Measurements from ENCODE around the gene IPO13.

The IPO13 gene

DNA sequence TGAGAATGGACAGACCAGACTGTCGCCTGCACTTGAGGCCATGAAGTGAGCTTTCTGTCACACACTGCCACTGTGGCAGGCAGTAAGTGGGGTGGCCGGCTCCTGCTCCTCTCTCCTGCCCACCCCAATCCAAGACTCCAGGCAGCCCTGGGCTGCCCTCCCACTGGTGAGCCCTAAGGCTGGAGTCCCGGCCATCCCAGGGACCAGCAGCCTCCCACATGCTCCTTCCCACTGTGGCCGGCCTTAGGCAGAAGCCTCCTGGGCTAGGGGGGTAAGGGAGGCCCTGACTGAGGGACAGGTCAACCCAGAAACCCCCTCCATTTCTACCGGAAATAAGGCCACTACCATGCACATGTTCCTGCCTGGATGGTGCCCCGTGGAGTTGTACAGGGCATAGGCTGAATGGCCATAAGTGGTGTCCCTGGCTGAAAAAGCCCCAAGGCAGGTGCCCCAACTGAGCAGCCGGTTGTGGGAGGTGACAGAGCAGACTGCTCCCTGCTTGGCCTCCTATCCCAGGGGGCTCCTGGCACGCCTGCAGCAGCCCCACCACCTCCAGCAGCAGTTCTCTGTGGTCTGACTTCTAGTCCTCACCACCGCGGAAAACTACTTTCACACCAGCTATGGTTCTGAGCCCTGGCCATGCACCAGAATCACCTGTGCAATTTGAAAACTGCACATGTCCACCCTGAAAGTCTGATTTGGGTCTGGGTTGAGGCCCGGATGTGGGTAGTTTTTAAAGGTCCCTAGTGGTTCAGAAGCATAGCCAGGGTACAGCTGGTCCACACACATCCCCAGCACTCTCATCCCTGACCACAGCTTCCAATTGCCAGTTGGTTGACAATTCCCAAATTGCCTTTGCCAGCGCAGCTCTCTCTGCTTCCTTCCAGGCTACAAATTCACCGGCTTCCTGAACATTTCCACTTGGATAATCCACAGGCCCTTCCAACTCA, 14.8 kb upstream of the IPO13 start:
- no peak for DNase-seq (ENCODE audit: low spot score)

DNA sequence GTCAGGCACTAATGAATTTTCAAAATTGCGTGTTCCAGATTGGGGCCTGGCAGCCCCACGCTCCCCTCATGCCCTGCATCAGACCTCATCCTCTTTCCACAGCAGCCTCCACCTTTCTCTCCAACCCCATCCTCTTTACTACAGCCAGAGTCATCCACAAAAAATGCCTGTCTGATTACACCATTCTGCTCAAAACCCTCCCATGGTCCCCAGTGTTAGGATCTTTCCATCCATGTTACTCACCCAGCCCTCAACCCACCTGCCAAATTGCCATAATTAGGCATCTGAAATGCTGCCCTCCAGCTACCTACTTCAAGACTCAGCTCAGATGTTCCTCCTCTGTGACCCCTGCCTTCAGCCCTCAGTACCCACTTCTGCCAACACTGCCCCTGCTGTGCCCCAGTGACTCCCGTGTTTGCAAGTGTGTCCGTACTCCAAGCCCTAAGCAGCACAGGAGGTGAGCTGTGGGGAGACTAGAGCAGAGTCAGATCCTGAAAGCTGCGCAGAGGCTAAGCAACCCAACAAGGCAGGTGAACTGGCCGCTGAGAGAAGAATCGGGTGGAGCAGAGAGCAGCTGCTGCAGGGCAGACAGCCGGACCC, 13.9 kb upstream of the IPO13 start:
- DNase-seq (ENCODE audit: low spot score) = no peak

DNA sequence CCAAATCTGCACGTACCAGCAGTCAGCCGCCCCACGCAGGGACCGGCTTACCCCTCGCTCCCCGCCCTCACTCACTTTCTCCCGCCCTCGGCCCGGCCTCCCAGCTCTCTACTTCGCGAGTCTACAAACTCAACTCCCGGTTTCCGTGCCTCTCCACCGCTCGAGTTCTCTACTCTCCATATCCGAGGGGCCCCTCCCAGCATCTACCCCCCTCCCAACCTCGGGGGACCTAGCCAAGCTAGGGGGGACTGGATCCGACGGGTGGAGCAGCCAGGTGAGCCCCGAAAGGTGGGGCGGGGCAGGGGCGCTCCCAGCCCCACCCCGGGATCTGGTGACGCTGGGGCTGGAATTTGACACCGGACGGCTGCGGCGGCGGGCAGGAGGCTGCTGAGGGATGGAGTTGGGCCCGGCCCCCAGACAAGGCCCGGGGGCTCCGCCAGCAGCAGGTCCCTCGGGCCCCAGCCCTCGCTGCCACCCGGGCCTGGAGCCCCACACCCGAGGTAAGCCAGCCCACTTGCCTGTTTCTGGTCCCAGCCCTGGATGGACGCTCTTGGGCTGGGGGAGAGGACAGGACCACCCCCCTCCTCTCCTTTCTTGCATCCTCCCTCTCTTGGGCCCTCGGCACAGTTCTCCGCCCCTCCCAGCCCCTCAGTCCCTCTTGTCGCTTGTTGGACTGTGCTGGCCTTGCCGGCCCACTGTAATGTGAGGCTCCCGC, 13.2 kb upstream of the IPO13 start, which contains the start of gene ARTN:
TSS of gene ARTN (plus strand) at position 416 of the 715 bp plus-strand sequence. CDS start 1,856 bp downstream, outside the sequence.
- no peak for DNase-seq (ENCODE audit: low spot score)

DNA sequence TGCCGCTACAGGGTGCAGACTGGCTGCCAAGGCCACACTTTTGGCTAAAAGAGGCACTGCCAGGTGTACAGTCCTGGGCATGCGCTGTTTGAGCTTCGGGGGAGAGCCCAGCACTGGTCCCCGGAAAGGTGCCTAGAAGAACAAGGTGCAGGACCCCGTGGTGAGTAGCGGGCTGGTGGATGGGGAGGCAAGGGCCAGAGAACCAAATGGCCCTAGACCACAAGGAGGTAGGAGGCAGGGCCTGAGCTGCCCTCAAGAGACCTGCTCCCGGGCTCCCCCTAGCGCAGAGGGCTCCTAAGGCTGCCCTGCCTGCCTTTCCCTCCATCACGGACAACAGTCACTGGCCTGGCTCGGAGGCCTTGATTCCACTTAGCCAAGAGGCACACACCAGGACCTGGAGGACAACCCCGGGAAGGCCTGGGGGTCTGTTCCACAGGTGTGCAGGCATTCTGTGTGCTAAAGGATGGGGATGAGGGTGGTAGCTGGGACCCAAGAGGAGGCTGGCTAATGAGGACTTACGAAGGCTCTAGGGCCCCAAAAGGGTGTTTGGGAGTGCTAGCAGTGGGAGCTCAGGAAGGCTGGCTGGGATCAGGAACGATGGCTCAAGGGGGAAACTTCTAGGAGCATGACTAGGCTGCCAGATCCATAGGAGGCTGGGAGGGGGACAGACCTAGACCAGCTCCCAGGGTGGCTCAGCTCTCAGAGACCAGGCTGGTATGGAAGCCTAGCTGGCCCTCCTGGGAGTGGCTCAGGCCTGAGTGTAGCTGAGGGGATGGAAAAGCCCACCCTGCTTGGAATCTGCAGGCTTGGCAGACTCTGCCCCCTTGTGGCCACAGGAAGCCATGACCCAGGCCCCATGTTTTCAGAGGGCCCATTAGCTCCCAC, 12.4 kb upstream of the IPO13 start:
- DNase-seq (ENCODE audit: low spot score) = peak; percentile 64

DNA sequence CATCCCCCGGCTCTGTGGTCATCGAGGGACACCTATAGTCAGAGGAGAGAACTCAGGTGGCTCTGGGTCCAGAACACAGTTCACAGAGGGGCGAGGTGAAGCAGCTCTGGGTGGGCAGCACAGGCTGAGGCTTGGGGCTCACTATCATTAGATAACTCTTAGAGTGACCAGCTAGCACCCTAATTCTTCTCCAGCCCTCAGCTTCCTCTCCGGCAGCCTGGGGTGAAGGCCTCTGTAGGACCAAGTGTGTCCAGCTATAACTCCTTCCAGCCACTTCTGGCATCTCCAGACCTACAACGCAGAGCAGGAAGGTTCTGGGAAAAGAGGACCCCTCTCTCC, 11.8 kb upstream of the IPO13 start:
- no peak for DNase-seq (ENCODE audit: low spot score)

DNA sequence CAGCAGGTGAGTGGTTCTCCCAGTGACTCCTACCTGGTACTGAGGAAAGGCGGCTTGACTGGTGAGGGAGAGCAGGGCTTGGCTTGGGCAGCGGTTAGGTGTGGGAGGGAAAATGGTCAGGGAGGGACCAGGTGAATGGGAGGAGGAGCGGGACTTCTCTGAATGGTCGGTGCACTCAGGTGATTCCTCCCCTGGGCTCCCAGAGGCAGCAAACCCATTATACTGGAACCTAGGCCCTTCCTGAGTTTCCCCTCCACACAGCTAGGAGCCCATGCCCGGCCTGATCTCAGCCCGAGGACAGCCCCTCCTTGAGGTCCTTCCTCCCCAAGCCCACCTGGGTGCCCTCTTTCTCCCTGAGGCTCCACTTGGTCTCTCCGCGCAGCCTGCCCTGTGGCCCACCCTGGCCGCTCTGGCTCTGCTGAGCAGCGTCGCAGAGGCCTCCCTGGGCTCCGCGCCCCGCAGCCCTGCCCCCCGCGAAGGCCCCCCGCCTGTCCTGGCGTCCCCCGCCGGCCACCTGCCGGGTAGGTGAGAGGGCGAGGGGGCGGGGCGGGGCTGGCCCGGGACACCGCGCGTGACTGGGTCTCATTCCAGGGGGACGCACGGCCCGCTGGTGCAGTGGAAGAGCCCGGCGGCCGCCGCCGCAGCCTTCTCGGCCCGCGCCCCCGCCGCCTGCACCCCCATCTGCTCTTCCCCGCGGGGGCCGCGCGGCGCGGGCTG, 10.9 kb upstream of the IPO13 start:
- DNase-seq (ENCODE audit: low spot score) = no peak

DNA sequence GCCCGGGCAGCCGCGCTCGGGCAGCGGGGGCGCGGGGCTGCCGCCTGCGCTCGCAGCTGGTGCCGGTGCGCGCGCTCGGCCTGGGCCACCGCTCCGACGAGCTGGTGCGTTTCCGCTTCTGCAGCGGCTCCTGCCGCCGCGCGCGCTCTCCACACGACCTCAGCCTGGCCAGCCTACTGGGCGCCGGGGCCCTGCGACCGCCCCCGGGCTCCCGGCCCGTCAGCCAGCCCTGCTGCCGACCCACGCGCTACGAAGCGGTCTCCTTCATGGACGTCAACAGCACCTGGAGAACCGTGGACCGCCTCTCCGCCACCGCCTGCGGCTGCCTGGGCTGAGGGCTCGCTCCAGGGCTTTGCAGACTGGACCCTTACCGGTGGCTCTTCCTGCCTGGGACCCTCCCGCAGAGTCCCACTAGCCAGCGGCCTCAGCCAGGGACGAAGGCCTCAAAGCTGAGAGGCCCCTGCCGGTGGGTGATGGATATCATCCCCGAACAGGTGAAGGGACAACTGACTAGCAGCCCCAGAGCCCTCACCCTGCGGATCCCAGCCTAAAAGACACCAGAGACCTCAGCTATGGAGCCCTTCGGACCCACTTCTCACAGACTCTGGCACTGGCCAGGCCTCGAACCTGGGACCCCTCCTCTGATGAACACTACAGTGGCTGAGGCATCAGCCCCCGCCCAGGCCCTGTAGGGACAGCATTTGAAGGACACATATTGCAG, 10.2 kb upstream of the IPO13 start:
- DNase-seq (ENCODE audit: low spot score) = no peak

DNA sequence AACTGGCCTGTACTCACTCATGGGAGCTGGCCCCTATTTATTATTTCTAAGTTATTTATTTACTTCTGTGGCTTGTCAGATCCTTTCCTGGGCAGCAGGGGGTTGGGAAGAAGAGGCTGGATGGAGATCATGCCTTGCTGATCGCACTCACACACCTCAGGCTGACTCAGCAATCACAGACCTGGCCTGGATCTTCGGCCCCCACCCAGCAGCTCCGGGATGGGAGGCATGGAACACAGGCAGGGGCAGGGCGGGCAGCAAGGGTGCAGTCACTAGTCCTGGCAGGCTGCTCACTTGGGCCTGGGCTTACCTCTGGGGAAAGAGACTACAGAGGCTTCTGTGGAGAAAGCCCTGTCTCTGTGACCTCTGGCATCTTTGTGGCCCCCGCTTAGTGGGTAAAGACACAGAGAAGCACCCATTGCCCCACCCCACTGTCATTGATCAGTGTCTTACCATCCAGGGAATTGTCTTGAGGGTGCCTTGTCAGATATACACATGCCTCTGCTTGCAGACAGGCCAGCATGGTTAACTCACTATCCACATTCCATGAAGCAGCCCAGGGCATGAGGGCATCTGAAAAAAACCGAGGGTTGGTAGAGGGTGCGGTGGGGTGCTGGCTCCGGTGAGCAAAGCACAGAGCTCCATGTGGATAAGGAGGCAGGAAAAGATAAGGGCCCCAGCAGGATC, 9.4 kb upstream of the IPO13 start:
- no peak for DNase-seq (ENCODE audit: low spot score)

DNA sequence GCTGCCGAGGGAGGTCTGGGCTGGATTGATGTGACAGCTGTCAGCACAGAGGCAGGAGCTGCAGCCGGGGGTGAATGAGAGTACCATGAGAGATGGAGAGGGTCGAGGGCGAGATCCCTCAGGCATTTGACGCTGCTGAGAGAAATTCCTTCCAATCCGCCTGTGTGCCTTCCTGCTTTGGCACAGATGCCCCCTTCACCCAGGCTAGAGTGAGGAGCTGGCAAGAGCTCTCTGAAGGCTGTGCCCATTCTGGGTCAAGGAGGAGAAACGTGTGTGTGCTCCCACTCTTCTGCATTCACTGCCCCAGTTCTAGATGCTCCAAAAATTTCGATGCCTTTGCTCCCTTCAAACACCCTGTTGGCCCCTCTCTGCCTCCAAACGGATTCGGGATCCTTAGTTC, 8.4 kb upstream of the IPO13 start:
- no peak for DNase-seq (ENCODE audit: low spot score)

DNA sequence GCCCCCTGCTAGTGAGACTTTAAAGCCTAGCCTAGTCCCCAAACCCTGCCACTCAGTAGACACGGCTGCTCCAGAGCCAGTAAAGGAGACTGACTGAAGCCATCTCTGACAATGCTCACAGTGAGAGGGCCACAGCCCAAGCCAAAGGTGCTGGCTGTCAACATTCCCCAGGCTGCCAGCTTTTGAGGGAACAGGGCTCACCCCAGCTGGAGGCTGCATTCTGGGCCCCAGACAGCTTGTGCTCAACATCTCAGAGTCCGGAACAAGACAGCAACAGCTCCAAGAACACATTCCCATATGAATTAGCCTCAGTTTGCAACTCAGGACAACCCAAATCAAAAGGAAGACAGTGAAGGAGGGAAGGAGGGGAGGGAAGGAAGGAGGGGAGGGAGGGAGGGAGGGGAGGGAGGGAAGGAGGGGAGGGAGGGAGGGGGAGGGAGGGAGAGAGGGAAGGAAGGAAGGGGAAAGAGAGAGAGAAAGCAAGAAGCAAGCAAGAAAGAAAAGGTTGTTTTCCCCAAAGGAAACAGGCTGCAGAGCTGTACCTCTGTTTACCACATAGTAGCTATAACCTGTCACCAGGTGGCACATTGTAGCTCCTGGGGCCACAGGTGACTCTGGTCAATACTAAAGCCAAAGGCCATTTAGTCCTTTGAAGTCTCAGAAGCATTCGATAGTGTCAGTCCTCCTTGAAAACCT, 7.7 kb upstream of the IPO13 start:
- DNase-seq (ENCODE audit: low spot score) = no peak

DNA sequence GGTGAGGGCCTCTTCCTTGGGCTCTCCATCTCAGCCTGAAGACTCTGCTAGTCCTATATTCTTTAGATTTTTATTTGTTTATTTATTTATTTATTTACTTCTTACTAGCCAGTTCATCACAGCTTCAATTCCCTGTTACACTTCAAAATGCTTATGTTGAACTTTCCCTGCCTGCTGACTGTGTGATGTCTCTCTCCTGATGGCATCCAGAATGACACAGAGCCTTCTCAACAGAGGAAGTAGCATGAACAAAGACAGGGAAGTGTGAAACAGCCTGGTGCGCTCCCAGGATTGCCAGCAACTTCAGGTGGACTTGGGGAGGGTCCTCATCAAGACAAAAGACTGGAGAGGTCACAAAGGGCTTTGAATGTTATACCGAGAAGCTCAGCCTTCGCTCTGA, 4.3 kb upstream of the IPO13 start:
- no peak for DNase-seq (ENCODE audit: low spot score)

DNA sequence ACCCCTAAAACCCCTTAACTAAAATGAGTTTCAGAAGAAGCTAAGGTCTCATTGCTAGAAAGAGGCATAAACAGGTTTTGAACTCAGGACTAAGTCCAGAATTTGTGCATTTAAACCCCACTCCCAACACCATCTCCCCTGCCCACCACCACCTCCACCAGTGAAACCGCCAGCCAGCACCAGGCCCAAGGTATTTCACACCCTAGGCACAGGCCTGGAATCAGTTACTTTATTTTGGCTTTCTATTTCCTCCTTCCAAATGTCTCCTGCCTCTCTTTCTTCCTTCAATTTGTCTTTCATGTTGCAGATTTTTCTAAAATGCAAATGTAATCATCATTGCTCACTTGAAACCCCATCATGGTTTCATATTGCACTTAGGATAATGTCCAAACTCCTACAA, 1.9 kb upstream of the IPO13 start:
- no peak for DNase-seq (ENCODE audit: low spot score)

DNA sequence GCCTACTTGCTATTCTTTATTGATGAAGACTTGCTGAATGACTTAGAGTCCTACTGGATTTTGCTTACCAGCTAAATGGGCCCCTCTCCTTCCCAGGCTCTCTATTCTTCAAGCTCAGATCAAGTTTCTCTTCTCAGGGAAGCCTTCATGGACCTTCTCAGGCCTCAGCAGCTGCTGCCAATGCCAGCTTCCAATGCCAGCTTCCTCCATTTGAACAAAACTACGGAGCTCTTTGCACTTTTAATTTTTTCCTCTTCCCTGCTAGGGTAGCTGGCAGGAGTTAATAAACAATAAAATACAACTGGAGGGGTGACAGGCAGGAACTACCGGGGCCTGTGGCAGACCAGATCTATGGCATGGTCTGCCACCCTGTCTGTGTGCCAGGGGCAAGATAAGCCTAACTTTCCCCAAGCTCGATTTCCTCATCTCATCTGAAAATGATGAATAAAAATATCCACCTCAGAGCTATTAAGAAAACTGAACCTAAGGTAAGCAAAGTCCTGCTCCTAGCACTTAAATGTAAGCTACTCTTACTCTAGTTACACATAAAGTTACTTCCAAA, 995 bp upstream of the IPO13 start:
- no peak for DNase-seq (ENCODE audit: low spot score)

DNA sequence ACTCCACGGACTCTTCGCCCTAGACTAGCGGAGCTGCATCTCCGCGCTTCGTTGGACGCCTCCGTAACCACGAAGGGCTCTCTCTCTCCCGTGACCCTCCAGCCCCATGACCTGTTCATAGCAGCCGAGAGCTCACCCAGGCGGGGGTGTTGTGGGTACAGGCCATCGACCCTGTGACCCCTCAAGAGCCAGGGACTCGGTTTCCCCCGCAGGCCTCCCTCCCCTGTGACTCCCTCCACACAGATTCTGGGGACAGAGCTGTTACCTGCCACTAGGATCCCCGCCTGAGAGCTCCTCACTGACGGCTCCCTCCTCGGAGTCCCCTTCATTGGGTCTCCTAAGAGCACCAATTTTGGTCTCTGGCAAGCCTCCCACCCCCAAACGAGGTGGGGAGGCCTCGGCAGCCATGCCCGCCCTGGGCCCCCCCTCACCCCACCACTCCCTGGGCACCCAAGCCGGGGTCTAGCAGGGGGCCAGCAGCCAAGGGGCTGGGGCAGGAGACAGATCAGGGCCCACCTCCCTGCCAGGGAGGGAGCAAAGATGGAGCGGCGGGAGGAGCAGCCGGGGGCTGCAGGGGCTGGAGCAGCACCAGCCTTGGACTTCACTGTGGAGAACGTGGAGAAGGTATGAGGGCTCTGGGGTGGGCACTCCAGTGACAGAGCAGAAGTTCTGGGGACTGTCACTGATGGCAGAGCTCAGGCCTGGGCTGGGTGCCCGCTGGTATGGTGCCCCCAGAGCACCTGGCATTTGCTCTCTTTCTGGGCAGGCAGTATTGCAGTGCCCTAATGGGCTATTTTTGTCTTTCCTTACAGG, 517 bp downstream of the IPO13 start:
- DNase-seq (ENCODE audit: low spot score) = no peak

DNA sequence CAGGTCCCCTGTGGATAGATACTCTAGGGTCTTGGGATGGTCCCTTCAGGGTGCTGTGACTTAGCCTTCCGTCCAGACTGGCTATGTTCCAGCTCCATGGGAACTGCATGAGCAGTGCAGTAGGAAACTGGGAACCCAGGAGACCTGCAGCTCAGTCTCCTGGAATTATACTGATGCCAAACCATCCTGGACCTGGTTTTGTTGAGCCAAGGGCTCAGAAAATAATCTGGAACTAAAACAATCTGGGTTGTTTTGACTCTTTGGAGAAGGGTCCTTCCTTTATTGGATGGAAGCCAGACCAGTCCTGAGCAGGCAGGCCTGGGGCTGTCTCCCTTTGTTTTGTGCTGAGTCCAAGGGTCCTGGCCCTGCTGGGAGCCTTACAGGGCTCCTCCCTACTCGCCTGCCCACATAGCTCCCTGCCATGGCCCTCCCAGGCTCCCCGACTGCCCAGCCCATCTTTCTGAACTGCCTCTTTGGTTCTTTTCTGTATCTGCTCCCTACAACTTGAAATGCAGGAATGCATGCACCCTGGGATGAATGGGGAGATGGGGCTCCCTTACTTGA, 1.2 kb downstream of the IPO13 start:
- no peak for DNase-seq (ENCODE audit: low spot score)

DNA sequence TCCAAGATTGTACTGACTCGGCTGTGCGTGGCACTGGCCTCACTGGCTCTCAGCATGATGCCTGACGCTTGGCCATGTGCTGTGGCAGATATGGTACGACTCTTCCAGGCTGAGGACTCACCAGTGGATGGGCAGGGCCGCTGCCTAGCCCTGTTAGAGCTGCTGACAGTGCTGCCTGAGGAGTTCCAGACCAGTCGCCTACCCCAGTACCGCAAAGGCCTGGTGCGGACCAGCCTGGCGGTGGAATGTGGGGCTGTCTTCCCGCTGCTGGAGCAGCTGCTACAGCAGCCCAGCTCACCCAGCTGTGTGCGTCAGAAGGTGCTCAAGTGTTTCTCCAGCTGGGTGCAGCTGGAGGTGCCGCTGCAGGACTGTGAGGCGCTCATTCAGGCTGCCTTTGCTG, 2.9 kb downstream of the IPO13 start:
- DNase-seq (ENCODE audit: low spot score) = no peak

DNA sequence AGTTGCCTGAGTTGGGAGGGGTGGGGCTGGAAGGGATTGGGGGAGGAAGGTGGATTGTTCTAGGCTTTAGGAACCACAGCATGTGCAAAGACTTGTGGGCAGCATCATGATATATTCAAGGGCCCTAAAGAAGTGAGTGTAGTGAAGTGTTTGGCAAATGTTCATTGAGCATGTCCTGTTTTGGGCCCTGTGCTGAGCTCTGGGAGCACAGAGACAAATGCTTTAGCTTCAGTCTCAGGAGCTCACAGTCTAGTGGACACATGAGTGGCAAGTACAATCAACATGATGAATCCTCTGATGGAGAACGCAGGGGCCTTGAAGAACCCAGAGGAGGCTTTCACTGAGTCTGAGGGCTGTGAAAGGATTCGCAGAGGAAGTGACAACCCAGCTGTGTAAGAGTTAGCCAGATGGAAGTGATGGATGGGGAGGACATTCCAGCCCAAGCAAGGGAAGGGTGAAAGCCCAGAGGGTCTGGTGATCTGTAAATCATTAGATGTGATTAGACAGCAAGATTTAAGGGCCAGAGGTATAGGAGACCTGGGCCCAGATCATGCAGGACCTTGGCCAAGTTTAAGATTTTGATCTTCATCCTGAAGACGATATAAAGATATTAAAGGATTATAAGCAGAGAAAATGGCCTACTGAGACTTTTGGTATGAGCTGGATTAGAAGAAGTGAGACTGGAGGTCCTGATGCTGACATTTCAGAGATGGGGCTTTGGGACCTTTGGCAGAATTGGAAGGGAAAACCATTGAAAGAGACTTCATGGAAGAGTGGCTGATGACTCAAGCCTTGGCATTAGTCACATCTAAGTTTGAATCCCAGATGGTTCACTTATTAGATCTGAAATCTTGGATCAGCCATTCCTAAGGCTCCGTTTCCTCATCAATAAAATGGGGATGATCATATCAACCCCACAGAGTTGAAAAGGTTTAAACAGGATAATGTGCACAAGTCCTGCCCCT, 4.6 kb downstream of the IPO13 start:
- DNase-seq (ENCODE audit: low spot score) = no peak
